ENCODE results near the gene MYO1E.

- no peak for TF ChIP-seq EZH2 (IDR thresholded peaks at IDR 0.05)
- no peak for TF ChIP-seq POLR2AphosphoS5 (IDR thresholded peaks at IDR 0.05; ENCODE audit: borderline replicate concordance, low read depth, low read length)
- no peak for TF ChIP-seq FOXP2 (optimal IDR thresholded peaks at IDR 0.05; ENCODE audit: control extremely low read depth, extremely low read length, insufficient read depth)
Observed at GRCh38 chr15:59247364-59247763, 125.3 kb downstream of the MYO1E start.
